HCT116 (cell line): ENCODE measurements around the gene C5orf24. TPM values are rescaled to one million over a fixed set of nuclear protein-coding genes. Genes with fewer than 3 reads are reported as not detected.

Experiments
- ATAC-seq: fragments of 200-7000 bp; cut with Tn5 transposase; 2 replicates; pipeline ENCODE4 v1.9.1; 2020; ENCODE audit warnings: mild to moderate bottlenecking, moderate library complexity
- BruUV-seq: library from RNA; stranded (reverse); fragments of 400-500 nt; replicated peaks from 2 replicates; lab custom pipeline; 2021; lab: Mats Ljungman, UMichigan
- CTCF ChIA-PET: fragments of 300-600 bp; sonication (Branson Sonifier 250); formaldehyde crosslinking; loops from one replicate; lab custom pipeline; 2021; ENCODE audit warnings: antibody characterized with exemption; lab: Charles Lee
- POLR2A ChIA-PET: fragments of 300-600, 350-600 bp; sonication (Branson Sonifier 250); formaldehyde crosslinking; loops from one replicate; lab custom pipeline; 2021; ENCODE audit warnings: antibody characterized with exemption; lab: Charles Lee
- RAD21 ChIA-PET, 2 experiments: fragments of 300-600 bp; sonication (Branson Sonifier 250); formaldehyde crosslinking; loops; one replicate each; lab custom pipeline; 2023; ENCODE audit warnings: low total read pairs in 2 of 2; ENCODE audit not compliant: uncharacterized antibody in 2 of 2, unreplicated experiment in 2 of 2, low non-redundant PET in 1 of 2; lab: Charles Lee
- DNase-seq: peaks from one replicate; pipeline ENCODE4 v3.0.0-alpha.2; 2010; ENCODE audit warnings: low read depth, low spot score
- H2AFZ ChIP-seq: fragments of 200-600 bp; shearing (Covaris generic), sonication (generic); 2 replicates; pipeline ENCODE4 v1.6.1; 2017; ENCODE audit warnings: low read depth, mixed run types, mixed read lengths, antibody characterized with exemption, low read length; ENCODE audit not compliant: poor library complexity, severe bottlenecking
- H3K27ac ChIP-seq: 2 replicates; pipeline ENCODE4 v1.5.1; 2012; ENCODE audit warnings: low read depth, low read length
- H3K27me3 ChIP-seq: fragments of 200-600 bp; sonication (generic); 2 replicates; pipeline ENCODE4 v1.6.1; 2016; ENCODE audit warnings: mixed run types, low read length, mixed read lengths; ENCODE audit not compliant: insufficient read depth
- H3K36me3 ChIP-seq, 2 experiments: fragments of 200-500 bp in 1 of 2; fragments of 200-600 bp in 1 of 2; sonication (Bioruptor generic) in 1 of 2; sonication (generic) in 1 of 2; 2 replicates each; pipeline versions ENCODE4 v1.5.1 to v1.6.1; 2014 to 2016; ENCODE audit warnings: low read length in 2 of 2, inconsistent platforms in 1 of 2, mixed read lengths in 1 of 2, mixed run types in 1 of 2; ENCODE audit not compliant: insufficient read depth in 2 of 2, control insufficient read depth in 1 of 2
- H3K4me1 ChIP-seq, 2 experiments: fragments of 200-600 bp in 1 of 2; sonication (generic) in 1 of 2; 2 replicates each; pipeline versions ENCODE4 v1.5.1 to v1.6.1; 2012 to 2017; ENCODE audit warnings: low read length in 2 of 2, inconsistent platforms in 1 of 2, mild to moderate bottlenecking in 1 of 2, mixed read lengths in 1 of 2, mixed run types in 1 of 2, moderate library complexity in 1 of 2; ENCODE audit not compliant: insufficient read depth in 2 of 2, control insufficient read depth in 1 of 2
- H3K4me2 ChIP-seq: fragments of 200-600 bp; sonication (generic); 2 replicates; pipeline ENCODE4 v1.6.1; 2017; ENCODE audit warnings: mixed run types, low read length, mixed read lengths
- H3K4me3 ChIP-seq, 2 experiments: fragments of 200-600 bp in 1 of 2; sonication (generic) in 1 of 2; replicated peaks in 1 of 2; 2 replicates each; pipeline ENCODE4 v1.5.1; 2011 to 2016; ENCODE audit warnings: low read length in 2 of 2, control low read depth in 1 of 2, low read depth in 1 of 2, mild to moderate bottlenecking in 1 of 2, mixed read lengths in 1 of 2, mixed run types in 1 of 2
- H3K79me2 ChIP-seq: fragments of 200-600 bp; sonication (generic); 2 replicates; pipeline ENCODE4 v1.6.1; 2017; ENCODE audit warnings: mild to moderate bottlenecking, mixed run types, low read length, moderate library complexity, mixed read lengths; ENCODE audit not compliant: insufficient read depth
- H3K9ac ChIP-seq: fragments of 200-600 bp; sonication (generic); 2 replicates; pipeline ENCODE4 v1.6.1; 2016; ENCODE audit warnings: low read length, mixed read lengths
- H3K9me2 ChIP-seq: fragments of 200-600 bp; sonication (generic), shearing (Covaris generic); 2 replicates; pipeline ENCODE4 v1.6.1; 2017; ENCODE audit warnings: mixed run types, mild to moderate bottlenecking, moderate library complexity; ENCODE audit not compliant: insufficient read depth
- H3K9me3 ChIP-seq, 2 experiments: fragments of 200-500 bp in 1 of 2; fragments of 200-600 bp in 1 of 2; sonication (Bioruptor generic) in 1 of 2; sonication (generic) in 1 of 2; 2 replicates each; pipeline ENCODE4 v1.6.1; 2014 to 2017; ENCODE audit warnings: low read length in 2 of 2, mixed read lengths in 2 of 2, inconsistent platforms in 1 of 2, low read depth in 1 of 2, mild to moderate bottlenecking in 1 of 2, mixed run types in 1 of 2, moderate library complexity in 1 of 2; ENCODE audit not compliant: control insufficient read depth in 1 of 2, insufficient read depth in 1 of 2
- H4K20me1 ChIP-seq: fragments of 200-600 bp; sonication (generic), shearing (Covaris generic); 2 replicates; pipeline ENCODE4 v1.6.1; 2017; ENCODE audit warnings: mixed run types, mild to moderate bottlenecking, moderate library complexity; ENCODE audit not compliant: insufficient read depth
- CBX3 ChIP-seq: IDR thresholded peaks from 2 replicates; pipeline ENCODE4 v1.6.1; 2012; ENCODE audit warnings: low read depth
- EGR1 ChIP-seq: IDR thresholded peaks from 2 replicates; pipeline ENCODE4 v1.6.1; 2012; ENCODE audit warnings: low read depth
- ELF1 ChIP-seq: IDR thresholded peaks from 2 replicates; pipeline ENCODE4 v1.6.1; 2012; ENCODE audit warnings: low read depth, borderline replicate concordance
- EZH2 ChIP-seq: fragments of 200-600 bp; sonication (generic); IDR thresholded peaks from 2 replicates; pipeline ENCODE4 v1.6.1; 2017; ENCODE audit warnings: antibody characterized with exemption, mixed run types
- JUND ChIP-seq: IDR thresholded peaks from 2 replicates; pipeline ENCODE4 v1.6.1; 2012
- RAD21 ChIP-seq: IDR thresholded peaks from 2 replicates; pipeline ENCODE4 v1.6.1; 2012; ENCODE audit warnings: low read depth, mild to moderate bottlenecking
- SIN3A ChIP-seq: IDR thresholded peaks from 2 replicates; pipeline ENCODE4 v1.6.1; 2012; ENCODE audit warnings: low read depth
- YY1 ChIP-seq: IDR thresholded peaks from 2 replicates; pipeline ENCODE4 v1.6.1; 2011; ENCODE audit warnings: low read length, low read depth, moderate library complexity, mild to moderate bottlenecking; ENCODE audit not compliant: insufficient replicate concordance; ENCODE audit errors: extremely low read depth
- ZBTB33 ChIP-seq: IDR thresholded peaks from 2 replicates; pipeline ENCODE4 v1.6.1; 2011; ENCODE audit warnings: mild to moderate bottlenecking, low read length, moderate library complexity; ENCODE audit not compliant: insufficient replicate concordance; ENCODE audit errors: extremely low read depth
- intact Hi-C: fragments of 100-400 bp; cut with micrococcal nuclease; formaldehyde crosslinking; loops from 2 replicates; pipeline ENCODE4 v1.10.0; 2022
- total RNA-seq: library from RNA; stranded (reverse); gene quantifications from one replicate; pipeline ENCODE4 v1.2.1, GENCODE V29; 2021; ENCODE audit not compliant: unreplicated experiment

Gene C5orf24
- total RNA-seq, 1 experiment from 2014 or later, result 46.9 TPM

GRCh38 chr5:134825212-134825611 is 20.6 kb upstream of the C5orf24 start:
- no peak overlapping the region for H3K27ac ChIP-seq
- DNase-seq (no peak), ATAC-seq (no peak)
- intact Hi-C loops, result no loop called here
- no peaks in the 10 kb centered on the region for H3K9me3 ChIP-seq
- ChIA-PET CTCF (no interaction called here), POLR2A (interaction anchor here (1.4 kb wide), 1 partner anchor 20 kb away, joined by 4 read pairs; the partner anchor contains the start of gene C5orf24), RAD21 (no interaction called here)
- BruUV-seq, result no TSS peak
- no peaks in the 10 kb centered on the region for H3K4me1 ChIP-seq
- H4K20me1 ChIP-seq, result no peaks in the 10 kb centered on the region
- no peaks in the 10 kb centered on the region for H3K9me2 ChIP-seq
- H3K27me3 ChIP-seq, result no peaks in the 10 kb centered on the region
- H3K79me2 ChIP-seq, result peaks cover 3% of the 10 kb centered on the region; the same call in 1 of the 2 replicates
- no peak overlapping the region for H3K9ac ChIP-seq
- peaks cover 41 to 53% of the 10 kb centered on the region in 2 experiments for H3K36me3 ChIP-seq
- no peak overlapping the region for H2AFZ ChIP-seq
- H3K4me3 ChIP-seq, result no peak overlapping the region
- TF ChIP-seq YY1 (no peak), JUND (no peak), ELF1 (no peak), RAD21 (no peak), CBX3 (no peak), EGR1 (no peak), SIN3A (no peak)
- H3K4me2 ChIP-seq, result no peak overlapping the region

GRCh38 chr5:134833340-134834032 is 12.3 kb upstream of the C5orf24 start:
- no peak overlapping the region for H3K4me2 ChIP-seq
- H3K9me2 ChIP-seq, result no peaks in the 10 kb centered on the region
- H3K9me3 ChIP-seq, result no peaks in the 10 kb centered on the region
- DNase-seq (no peak), ATAC-seq (no peak)
- H3K4me3 ChIP-seq, result no peak overlapping the region
- no peak overlapping the region for H3K27ac ChIP-seq
- CTCF ChIA-PET, result no interaction called here
- peaks cover 3% of the 10 kb centered on the region; the same call in 1 of the 2 replicates for H4K20me1 ChIP-seq
- TF ChIP-seq EZH2 (no peak), ZBTB33 (no peak)
- BruUV-seq, result no TSS peak
- intact Hi-C loops, result no loop called here
- H3K79me2 ChIP-seq, result no peaks in the 10 kb centered on the region; the same call in 1 of the 2 replicates
- no peaks in the 10 kb centered on the region for H3K27me3 ChIP-seq
- no peak overlapping the region for H2AFZ ChIP-seq
- RAD21 ChIA-PET, result no interaction called here
- H3K4me1 ChIP-seq, result no peaks in the 10 kb centered on the region
- H3K9ac ChIP-seq, result no peak overlapping the region
- POLR2A ChIA-PET, result interaction anchor here (1.3 kb wide), 1 partner anchor 12 kb away, joined by 4 read pairs; the partner anchor contains the start of gene C5orf24
- H3K36me3 ChIP-seq, result peaks cover 17 to 38% of the 10 kb centered on the region in 2 experiments
